HG02981 (cell line): Measurements from ENCODE around the gene LDLRAD3.
"Not testable (repeated sequence)": the region's sequence is repeated elsewhere in the genome, so short reads cannot be mapped to it uniquely, and the experiment has no call there.

Experiments
- ATAC-seq: cut with Tn5 transposase; IDR thresholded peaks from one replicate; pipeline ENCODE4 v1.9.1; 2021; ENCODE audit warnings: mild to moderate bottlenecking, moderate library complexity; ENCODE audit not compliant: unreplicated experiment

LDLRAD3 gene

DNA sequence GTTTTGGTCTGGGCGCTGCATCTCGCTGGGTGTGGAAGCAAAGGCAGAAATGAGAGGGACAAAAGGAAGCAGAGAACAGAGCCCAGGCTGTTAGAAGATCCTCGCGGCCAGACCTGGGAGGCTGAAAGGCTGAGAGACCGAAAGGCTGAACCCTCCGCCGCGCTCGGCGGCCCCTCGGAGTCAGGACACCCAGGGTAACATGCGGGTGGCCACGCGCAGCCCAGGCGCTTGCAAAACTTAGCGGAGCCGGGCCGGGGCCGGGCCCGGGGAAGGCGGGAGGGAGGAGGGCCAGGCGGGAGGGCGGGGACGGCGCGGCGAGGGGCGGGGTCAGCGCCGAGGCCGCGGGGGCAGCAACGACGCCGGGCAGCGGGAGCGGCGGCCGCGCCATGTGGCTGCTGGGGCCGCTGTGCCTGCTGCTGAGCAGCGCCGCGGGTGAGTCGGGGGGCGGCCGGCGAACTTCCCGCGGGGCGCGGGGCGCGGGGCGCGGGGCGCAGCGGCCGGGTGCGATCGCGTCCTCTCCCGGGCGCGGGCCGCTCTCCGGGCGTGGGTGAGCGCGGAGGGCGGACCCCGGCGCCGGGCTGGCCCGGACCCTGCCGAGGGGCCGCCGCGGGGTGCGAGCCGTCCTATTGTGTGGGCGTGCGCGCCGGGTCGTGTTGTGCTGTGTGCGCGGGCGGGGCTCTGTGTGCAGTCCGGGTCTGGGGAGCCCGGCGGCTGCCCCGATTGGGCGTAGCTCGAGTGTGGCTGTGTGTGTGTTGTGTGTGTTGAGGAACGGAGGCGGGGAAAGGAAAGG lies at the start of gene LDLRAD3:
Gene LDLRAD3 (plus strand): TSS at position 350 of the 790 bp plus-strand sequence. CDS start 37 bp downstream, at position 387.
- peak; percentile 52 for ATAC-seq

- ATAC-seq: no peak
Measured at GRCh38 chr11:35897019-35897418, 46.8 kb upstream of the LDLRAD3 start.

DNA sequence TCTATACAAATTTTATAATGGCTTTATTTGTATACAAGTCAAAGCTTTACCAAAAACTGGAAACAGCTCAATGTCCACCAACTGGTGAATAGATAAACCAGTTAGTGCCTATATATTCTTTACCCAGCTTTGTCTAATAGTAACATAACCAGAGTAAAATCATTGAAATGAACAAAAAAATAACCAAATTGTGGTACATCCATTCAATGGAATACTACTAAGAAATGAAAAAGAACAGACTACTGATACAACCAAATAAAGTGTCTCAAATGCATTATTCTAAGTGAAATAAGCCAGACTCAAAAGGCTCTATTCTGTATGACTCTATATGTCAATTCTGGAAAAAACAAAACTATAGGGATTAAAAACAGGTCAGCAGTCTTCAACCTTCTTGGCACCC lies 40.9 kb upstream of the LDLRAD3 start:
- no peak for ATAC-seq

DNA sequence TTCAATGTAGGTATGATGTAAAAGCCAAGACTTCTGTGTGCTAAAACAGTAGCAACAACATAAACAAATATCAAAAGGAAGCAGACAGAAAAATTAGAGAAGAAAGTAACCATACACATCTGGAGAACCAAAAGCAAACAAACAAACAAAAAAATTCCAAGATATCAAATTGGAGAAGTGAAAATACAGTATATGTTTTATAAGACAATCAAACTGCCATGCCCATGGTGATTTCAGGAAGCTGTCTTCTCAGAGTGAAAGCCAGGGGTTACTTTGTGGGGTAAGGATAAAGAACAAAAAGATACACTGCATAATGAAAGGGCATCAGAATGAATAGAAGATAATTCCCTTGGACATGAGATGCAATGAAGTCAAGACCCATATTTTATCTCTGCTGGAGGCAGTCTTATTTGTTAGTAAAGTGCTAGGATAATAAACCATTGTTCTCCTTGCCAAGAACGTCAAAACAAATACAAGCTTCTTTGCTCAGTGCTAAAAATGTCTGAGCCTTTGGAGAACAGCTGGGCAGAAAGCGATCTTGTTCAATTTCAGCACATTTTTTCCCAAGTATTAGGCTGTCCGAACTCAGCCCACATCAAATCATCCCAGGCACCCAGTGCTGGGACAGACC lies 38.1 kb upstream of the LDLRAD3 start:
- ATAC-seq: no peak

DNA sequence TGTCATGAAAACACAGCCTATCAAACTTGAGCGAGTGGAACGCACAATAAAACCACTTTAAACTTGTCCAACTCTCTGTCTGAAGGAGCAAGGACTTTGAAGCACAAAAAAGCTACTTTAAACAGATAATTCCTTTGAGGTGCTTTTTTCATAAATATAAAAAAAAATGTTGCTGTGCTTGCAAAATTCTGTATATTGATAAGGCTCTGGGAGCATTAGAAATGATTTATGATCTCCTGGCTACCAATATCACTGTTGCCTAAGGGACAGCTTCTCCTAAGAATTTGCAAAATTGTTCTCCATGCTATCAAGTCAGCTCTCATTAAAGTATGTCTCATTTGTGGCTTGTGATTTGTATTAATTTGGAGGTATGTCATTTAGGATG lies 37.6 kb upstream of the LDLRAD3 start:
- no peak for ATAC-seq

DNA sequence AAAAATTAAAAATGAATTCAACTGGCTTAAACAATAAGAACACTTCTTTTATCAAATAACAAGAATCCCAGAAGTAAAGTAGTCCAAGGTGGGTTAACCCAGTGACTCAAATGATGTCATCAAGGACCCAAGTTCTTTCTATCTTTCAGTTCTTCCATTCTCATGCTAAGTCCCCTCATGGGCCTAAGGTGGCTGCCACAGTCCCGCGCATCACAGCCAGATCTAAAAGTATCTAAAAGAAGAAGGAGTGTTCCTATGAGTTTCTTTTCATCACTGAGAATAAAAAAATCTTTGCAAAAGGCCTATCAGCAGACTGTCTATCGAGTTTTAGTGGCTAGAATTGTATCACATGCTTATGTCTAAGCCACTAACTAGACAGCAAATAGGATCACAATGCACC lies 37.2 kb upstream of the LDLRAD3 start:
- ATAC-seq: no peak

DNA sequence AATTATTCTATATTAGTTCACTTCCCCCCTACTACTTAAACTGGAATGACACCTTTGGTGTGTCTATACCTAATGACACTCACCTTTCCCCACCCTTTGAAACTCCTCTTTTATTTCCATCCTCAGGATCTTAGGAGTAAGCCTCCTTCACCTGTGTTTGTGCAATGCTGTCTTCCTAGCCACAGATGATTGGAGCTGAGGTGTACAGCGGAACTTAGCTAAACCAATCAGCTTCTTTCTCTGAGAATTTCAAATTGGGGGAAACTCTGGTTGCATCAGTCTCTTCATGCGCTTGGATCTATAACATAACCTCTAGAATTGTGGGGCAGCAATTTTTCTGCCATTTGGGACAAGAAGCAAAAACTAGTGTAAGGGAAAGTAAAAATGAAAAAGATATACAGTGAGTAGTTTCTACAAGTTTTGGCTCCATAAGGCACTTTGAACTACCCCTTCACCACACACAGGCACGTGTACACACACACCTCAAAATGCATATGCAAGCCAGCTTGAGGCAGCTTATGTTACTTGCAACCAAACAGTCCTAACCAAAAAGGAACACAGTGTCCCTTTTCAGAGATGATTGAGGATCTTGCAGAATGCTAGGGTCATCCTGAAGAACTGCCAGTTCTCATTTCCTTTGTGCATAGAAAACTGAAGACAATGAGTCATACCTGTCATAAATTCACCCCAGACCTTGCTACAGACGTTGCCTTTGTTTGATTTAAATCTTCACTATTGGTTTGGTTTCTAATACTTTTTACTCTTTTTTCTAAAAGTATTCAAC lies 36.0 kb upstream of the LDLRAD3 start:
- peak; percentile 68 for ATAC-seq

DNA sequence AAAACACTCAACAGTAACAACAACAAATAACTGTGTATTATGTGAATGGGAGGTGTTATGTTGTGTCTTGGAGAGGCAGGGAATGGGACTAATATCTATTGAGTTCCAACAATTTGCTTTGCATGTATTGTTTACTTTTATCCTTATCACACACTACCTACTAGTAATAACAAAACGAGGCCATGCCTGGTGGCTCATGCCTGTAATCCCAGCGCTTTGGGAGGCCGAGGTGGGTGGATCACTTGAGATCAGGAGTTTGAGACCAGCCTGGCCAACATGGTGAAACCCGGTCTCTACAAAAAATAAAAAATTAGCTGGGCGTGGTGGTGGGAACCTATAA lies 35.5 kb upstream of the LDLRAD3 start:
- not testable (repeated sequence) for ATAC-seq

DNA sequence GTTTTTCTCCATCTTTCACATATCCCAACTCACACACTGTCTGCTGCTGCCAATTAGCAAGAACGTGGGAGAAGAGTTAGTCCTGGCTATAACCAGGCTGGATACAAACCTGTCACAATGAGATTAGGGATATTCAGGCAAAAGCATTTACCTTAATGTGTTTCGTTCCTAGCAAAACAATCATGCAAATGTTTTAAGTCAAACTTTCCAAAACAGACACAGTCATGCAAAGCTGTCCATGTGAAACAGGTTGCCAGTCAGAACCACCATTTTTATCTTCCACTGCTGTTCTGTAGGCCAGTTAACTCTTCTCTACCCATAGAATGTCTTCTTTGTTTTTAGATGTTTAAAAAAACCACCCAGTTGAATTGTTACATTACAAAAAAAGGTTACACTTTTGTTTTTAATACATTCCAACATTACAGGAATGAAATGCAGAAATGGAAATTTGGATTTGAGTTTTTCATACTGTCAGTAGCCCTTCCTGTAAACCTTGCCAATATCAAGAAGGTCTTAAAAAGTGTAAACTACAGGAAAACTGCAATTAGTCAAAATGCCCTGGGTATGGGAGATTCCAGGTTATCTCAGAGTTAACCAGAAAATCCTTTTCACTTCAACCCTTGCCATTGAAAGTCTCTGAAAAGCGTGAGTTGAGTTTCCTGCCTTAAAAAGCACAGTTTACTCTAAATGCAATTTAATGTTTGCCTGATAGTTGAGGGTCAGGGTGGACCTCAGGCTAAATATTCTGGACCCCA lies 34.2 kb upstream of the LDLRAD3 start:
- ATAC-seq: no peak

- ATAC-seq: no peak
Measured at GRCh38 chr11:35911013-35911412, 32.8 kb upstream of the LDLRAD3 start.

DNA sequence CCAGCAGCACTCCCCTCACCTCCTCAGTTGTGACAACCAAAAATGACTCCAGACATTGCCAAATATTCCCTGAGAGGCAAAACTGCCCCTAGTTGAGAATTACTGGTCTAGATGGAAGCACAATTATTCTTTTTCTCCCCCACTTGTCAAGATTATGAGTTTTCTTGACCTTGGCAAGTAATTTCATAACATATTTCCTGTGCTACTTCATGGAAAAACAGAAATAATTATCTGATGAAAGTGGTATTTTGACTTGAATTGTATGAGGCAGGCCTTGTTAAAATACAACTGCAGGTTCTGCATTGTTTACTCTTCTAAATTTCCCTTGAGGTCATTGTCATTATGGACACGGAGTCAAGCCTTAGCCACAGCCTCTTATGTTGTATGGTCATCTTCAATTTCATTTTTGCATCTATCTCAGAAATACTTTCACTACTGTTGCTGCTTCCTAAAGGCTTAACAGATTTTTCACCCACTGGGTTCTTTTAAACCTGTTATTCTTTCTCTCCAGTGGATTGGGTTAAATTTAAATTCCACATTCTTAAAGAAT lies 32.2 kb upstream of the LDLRAD3 start:
- no peak for ATAC-seq

DNA sequence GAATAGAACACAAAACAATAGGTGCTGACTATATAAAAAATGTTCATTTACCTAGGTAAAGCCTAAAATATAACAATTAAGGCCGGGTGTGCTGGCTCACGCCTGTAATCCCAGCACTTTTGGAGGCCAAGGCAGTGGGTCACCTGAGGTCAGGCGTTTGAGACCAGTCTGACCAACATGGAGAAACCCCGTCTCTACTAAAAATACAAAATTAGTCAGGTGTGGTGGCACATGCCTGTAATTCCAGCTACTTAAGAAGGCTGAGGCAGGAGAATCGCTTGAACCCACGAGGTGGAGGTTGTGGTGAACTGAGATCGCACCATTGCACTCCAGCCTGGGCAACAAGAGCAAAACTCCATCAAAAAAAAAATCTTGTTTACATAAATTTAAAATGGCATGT lies 31.4 kb upstream of the LDLRAD3 start:
- not testable (repeated sequence) for ATAC-seq

DNA sequence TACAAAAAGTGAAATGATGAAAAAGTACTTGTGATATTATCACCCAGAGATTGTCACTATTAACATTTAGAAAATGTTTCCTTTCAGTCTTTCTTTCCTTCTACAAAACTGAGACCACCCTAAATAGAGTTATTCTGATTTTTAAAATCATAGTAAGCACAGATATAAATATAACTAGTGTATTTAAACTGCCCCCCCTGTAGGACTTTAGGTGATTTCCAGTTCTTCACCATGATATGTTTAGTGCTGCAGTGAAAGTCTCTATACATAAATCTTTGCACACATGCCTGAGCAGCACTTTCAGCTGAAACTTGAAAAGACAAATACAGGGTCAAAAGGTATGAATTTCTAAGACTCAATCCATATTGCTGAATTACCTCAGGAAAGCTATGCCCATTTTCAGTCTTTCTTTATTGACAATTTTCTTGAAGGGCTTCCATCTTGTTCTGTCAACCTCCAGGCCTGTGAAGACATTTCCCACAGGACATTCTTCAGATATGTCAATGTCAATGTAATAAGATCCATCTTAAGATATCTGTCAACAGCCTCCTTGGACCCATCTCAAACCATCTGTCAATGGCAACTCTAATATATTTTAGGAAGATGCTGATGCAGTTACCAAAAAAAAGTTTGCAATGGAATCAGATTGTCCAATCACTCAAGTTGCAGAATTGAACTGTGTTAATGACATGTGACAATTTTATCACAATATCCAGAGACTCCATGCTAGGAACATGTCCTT lies 30.8 kb upstream of the LDLRAD3 start:
- no peak for ATAC-seq

DNA sequence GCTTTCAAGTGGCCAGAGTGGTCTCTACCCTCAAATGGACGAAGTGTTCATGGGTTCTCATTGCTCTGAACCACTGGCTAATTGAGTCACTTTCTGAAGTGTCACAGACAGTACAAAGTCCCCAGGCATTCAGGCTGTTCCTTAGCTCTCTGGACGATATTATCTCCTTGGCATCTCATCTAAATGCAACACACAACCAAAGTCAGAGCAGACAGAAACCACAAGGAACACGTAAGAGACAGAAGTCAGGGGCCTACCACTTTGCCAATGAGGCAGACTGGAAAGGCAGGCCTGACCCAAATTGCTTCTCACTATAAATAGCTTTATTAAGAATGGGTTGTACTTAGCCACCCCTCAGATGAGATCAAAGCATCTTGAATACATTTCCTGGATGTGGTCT lies 29.0 kb upstream of the LDLRAD3 start:
- ATAC-seq: no peak

DNA sequence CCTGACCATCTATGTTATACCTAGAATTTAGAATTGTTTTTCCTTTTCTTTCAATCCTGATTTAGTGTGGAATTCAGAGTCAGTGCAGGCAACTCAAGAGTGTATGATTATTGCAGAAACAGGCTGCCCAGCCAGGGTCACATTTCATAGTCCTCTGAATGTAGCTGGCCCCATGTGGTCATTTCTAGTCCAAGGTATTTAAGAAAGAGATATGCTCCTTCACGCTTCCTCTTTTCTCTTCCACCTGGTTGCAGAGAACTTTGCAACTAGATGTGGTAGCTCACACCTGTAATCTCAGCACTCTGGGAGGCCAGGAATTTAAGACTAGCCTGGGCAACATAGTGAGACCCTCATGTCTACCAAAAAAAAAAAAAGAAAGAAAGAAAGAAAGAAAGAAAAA lies 27.6 kb upstream of the LDLRAD3 start:
- ATAC-seq: no peak

DNA sequence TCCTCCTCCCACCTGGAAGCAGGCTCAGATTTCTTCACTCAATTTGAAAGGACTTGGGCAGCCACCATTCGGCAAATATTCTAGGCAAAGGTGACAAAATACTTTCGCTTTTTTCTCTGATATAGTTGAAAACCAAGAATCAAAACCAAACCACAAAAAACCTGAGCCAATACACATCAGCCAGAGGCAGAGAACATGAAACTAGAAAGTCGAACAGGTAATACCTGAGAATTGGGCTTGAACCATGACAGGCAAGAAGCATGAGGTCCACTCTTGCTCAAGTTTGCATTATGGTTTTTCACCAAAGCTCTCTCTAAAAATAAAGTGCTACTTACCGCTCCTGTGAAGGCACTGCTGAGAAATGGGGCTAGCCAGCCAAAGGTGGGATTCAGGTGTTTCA lies 26.2 kb upstream of the LDLRAD3 start:
- no peak for ATAC-seq

DNA sequence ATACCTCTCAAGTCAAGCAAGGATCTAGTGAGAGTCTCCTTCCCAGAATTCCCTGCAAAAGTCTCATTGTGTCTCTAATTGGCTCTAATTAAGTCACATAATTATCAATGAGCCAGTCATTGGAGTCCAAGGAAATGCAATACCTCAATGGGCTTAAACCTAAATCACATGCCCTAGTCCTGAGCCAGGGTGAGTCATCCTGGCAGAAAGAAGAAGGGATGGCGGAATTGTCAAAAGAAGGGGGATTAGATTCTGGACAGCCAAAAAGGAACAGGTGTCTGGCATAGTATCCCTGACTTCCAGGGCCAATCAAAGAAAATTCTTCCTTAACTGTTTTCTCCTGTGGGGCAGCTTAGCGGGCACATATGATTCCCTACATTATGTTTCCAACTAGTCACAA lies 25.1 kb upstream of the LDLRAD3 start:
- no peak for ATAC-seq

GRCh38 chr11:35919244-35919643 lies 24.6 kb upstream of the LDLRAD3 start:
- ATAC-seq: no peak

DNA sequence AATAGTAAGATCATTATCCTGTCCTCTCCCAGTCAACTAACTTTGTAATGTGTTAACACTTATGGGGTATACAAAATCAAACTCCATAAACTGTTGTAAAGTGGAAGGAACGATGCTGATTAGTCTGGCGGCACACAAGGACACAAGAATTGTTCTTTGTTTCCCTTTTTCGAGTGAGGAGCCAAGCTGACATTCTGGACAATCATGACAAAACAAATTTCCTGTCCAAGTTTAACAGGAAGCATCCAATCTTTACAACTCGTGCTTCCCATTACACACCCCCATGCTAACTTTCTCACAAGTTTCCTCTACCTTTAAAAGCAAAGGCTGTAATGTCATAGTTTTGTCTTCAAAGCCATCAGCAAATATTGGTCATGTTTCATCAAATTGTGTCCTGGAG lies 20.4 kb upstream of the LDLRAD3 start:
- no peak for ATAC-seq

- ATAC-seq: no peak
Measured at GRCh38 chr11:35924811-35925210, 19.1 kb upstream of the LDLRAD3 start.
